ENCODE results near the gene GNB1.

The GNB1 gene

DNA sequence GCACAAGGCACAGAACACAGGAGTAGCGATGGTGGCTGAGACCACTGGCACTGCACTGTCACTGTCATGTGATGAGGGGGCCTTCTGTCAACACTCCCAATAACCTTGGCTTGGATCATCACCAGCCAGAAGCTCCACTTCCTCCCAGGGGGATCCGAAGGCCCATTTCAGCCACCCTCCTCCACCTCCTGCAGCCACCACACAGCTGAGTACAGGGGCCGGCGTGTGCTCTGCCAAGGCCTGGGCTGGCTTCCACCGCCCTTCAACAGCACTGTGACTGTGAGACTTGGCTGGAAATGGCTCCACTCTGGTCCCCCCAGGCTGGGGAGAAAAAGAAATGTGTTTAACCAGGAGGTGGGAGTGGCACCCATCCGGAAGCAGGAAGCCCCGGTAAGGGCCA lies 102.8 kb downstream of the GNB1 start (continued):
- TF ChIP-seq, protein P1, sequence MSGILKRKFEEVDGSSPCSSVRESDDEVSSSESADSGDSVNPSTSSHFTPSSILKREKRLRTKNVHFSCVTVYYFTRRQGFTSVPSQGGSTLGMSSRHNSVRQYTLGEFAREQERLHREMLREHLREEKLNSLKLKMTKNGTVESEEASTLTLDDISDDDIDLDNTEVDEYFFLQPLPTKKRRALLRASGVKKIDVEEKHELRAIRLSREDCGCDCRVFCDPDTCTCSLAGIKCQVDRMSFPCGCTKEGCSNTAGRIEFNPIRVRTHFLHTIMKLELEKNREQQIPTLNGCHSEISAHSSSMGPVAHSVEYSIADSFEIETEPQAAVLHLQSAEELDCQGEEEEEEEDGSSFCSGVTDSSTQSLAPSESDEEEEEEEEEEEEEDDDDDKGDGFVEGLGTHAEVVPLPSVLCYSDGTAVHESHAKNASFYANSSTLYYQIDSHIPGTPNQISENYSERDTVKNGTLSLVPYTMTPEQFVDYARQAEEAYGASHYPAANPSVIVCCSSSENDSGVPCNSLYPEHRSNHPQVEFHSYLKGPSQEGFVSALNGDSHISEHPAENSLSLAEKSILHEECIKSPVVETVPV (CRISPR knock-in tag; IDR thresholded peaks at IDR 0.05), result no peak
- TF ChIP-seq ZFP30 (CRISPR knock-in tag; IDR thresholded peaks at IDR 0.05), result no peak
- TF ChIP-seq PPARA (CRISPR knock-in tag; IDR thresholded peaks at IDR 0.05; ENCODE audit: borderline replicate concordance), result no peak
- TF ChIP-seq SNAI2 (CRISPR knock-in tag; IDR thresholded peaks at IDR 0.05), result no peak
- no peak for TF ChIP-seq TCF4 (CRISPR knock-in tag; IDR thresholded peaks at IDR 0.05; ENCODE audit: borderline replicate concordance)
- no peak for TF ChIP-seq ZC3H10 (CRISPR knock-in tag; IDR thresholded peaks at IDR 0.05)

DNA sequence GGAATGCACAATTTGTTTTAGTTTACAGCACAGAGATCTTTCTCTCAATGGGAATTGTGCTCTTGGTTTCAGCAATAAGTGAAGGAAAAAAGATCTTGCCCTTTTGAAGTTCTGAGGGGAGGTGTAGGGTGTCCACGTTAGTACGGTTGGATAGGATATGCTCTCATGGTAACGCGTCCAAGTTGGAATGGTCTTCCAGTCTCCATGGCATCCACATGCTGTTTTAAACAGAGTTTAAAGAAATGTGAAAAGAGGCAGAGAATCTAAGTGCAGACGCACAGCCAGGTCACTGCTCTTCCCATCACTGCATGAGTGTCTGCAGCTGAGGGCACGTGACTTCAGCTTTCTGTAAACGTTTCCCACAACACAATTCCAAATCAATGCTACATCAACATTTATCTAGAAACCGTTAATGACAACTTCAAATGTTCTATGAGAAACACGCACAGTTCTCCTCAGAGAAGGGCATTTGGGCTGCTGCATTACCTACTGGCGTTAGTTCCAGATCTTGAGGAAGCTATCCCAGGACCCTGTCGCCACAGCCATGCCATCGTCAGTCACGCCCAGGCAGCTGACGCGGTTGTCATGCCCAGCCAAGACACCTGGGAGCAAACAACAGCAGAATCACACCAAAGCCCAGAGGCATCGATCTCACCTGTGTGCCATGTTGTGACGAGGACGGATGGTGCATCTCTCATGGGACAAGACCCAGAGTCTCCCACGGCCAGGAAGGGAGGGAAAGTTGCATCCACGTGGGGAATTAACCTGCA lies 103.9 kb downstream of the GNB1 start:
- ATAC-seq, result no peak
- no peak for TF ChIP-seq SNAI2 (CRISPR knock-in tag; IDR thresholded peaks at IDR 0.05)
- TF ChIP-seq OSR1 (CRISPR knock-in tag; IDR thresholded peaks at IDR 0.05), result no peak
- no peak for TF ChIP-seq ZFP3 (CRISPR knock-in tag; IDR thresholded peaks at IDR 0.05)
- no peak for TF ChIP-seq ARNTL (CRISPR knock-in tag; IDR thresholded peaks at IDR 0.05; ENCODE audit: borderline replicate concordance, low read depth)
- TF ChIP-seq ZNF565 (CRISPR knock-in tag; conservative IDR thresholded peaks at IDR 0.05; ENCODE audit: low read depth), result no peak
- no peak for TF ChIP-seq RARB (CRISPR knock-in tag; IDR thresholded peaks at IDR 0.05)
- TF ChIP-seq ZC3H10 (CRISPR knock-in tag; IDR thresholded peaks at IDR 0.05), result no peak
- TF ChIP-seq, protein P2, sequence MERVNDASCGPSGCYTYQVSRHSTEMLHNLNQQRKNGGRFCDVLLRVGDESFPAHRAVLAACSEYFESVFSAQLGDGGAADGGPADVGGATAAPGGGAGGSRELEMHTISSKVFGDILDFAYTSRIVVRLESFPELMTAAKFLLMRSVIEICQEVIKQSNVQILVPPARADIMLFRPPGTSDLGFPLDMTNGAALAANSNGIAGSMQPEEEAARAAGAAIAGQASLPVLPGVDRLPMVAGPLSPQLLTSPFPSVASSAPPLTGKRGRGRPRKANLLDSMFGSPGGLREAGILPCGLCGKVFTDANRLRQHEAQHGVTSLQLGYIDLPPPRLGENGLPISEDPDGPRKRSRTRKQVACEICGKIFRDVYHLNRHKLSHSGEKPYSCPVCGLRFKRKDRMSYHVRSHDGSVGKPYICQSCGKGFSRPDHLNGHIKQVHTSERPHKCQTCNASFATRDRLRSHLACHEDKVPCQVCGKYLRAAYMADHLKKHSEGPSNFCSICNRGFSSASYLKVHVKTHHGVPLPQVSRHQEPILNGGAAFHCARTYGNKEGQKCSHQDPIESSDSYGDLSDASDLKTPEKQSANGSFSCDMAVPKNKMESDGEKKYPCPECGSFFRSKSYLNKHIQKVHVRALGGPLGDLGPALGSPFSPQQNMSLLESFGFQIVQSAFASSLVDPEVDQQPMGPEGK (CRISPR knock-in tag; IDR thresholded peaks at IDR 0.05; ENCODE audit: borderline replicate concordance), result no peak
- no peak for TF ChIP-seq CSDC2 (CRISPR knock-in tag; IDR thresholded peaks at IDR 0.05)
- TF ChIP-seq ZNF70 (CRISPR knock-in tag; IDR thresholded peaks at IDR 0.05), result no peak
- TF ChIP-seq TCF4 (CRISPR knock-in tag; IDR thresholded peaks at IDR 0.05; ENCODE audit: borderline replicate concordance), result no peak
- no peak for TF ChIP-seq ZFP30 (CRISPR knock-in tag; IDR thresholded peaks at IDR 0.05)
- TF ChIP-seq ISL1 (CRISPR knock-in tag; IDR thresholded peaks at IDR 0.05), result no peak
- no peak for TF ChIP-seq TOX (CRISPR knock-in tag; IDR thresholded peaks at IDR 0.05; ENCODE audit: borderline replicate concordance)
- TF ChIP-seq ZNF8 (CRISPR knock-in tag; IDR thresholded peaks at IDR 0.05), result no peak
- TF ChIP-seq PPARA (CRISPR knock-in tag; IDR thresholded peaks at IDR 0.05; ENCODE audit: borderline replicate concordance), result no peak
- TF ChIP-seq, protein P3, sequence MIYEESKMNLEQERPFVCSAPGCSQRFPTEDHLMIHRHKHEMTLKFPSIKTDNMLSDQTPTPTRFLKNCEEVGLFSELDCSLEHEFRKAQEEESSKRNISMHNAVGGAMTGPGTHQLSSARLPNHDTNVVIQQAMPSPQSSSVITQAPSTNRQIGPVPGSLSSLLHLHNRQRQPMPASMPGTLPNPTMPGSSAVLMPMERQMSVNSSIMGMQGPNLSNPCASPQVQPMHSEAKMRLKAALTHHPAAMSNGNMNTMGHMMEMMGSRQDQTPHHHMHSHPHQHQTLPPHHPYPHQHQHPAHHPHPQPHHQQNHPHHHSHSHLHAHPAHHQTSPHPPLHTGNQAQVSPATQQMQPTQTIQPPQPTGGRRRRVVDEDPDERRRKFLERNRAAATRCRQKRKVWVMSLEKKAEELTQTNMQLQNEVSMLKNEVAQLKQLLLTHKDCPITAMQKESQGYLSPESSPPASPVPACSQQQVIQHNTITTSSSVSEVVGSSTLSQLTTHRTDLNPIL (CRISPR knock-in tag; IDR thresholded peaks at IDR 0.05; ENCODE audit: low read depth), result no peak
- TF ChIP-seq, protein P4, sequence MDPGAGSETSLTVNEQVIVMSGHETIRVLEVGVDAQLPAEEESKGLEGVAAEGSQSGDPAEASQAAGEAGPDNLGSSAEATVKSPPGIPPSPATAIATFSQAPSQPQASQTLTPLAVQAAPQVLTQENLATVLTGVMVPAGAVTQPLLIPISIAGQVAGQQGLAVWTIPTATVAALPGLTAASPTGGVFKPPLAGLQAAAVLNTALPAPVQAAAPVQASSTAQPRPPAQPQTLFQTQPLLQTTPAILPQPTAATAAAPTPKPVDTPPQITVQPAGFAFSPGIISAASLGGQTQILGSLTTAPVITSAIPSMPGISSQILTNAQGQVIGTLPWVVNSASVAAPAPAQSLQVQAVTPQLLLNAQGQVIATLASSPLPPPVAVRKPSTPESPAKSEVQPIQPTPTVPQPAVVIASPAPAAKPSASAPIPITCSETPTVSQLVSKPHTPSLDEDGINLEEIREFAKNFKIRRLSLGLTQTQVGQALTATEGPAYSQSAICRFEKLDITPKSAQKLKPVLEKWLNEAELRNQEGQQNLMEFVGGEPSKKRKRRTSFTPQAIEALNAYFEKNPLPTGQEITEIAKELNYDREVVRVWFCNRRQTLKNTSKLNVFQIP (CRISPR knock-in tag; IDR thresholded peaks at IDR 0.05; ENCODE audit: borderline replicate concordance, low read depth), result no peak
- TF ChIP-seq ESRRG (CRISPR knock-in tag; IDR thresholded peaks at IDR 0.05), result no peak
- TF ChIP-seq BACH2 (CRISPR knock-in tag; IDR thresholded peaks at IDR 0.05; ENCODE audit: borderline replicate concordance), result no peak

DNA sequence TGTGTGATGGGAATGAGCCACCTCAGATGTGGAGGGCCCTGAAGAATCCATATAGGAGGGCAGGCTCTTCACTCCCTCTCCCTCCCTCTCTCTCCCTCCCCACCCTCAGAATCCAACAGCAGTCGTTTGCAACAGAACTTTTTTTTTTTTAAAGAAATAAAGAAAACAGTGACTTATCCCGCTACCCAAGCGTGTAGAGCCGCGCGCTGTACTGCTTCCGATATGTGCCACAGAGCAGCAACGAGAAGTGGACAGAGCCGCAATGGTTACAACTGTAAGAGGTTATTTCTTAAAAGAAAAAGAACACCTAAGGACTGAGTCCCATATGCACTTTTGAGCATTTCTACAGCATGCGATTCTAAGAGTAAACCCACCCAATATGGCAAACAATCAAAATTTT lies 105.2 kb downstream of the GNB1 start:
- TF ChIP-seq ZFP3 (CRISPR knock-in tag; IDR thresholded peaks at IDR 0.05) (no peak), GLIS3 (CRISPR knock-in tag; IDR thresholded peaks at IDR 0.05) (no peak), TOX (CRISPR knock-in tag; IDR thresholded peaks at IDR 0.05; ENCODE audit: borderline replicate concordance) (no peak), ZC3H10 (CRISPR knock-in tag; IDR thresholded peaks at IDR 0.05) (no peak), TCF4 (CRISPR knock-in tag; IDR thresholded peaks at IDR 0.05; ENCODE audit: borderline replicate concordance) (no peak), ZNF565 (CRISPR knock-in tag; conservative IDR thresholded peaks at IDR 0.05; ENCODE audit: low read depth) (no peak), CSDC2 (CRISPR knock-in tag; IDR thresholded peaks at IDR 0.05) (no peak), ISL1 (CRISPR knock-in tag; IDR thresholded peaks at IDR 0.05) (no peak), RARB (CRISPR knock-in tag; IDR thresholded peaks at IDR 0.05) (no peak), PPARA (CRISPR knock-in tag; IDR thresholded peaks at IDR 0.05; ENCODE audit: borderline replicate concordance) (no peak), ARNTL (CRISPR knock-in tag; IDR thresholded peaks at IDR 0.05; ENCODE audit: borderline replicate concordance, low read depth) (no peak)
- TF ChIP-seq, protein P4 (CRISPR knock-in tag; IDR thresholded peaks at IDR 0.05; ENCODE audit: borderline replicate concordance, low read depth), result no peak
- TF ChIP-seq, protein P5, sequence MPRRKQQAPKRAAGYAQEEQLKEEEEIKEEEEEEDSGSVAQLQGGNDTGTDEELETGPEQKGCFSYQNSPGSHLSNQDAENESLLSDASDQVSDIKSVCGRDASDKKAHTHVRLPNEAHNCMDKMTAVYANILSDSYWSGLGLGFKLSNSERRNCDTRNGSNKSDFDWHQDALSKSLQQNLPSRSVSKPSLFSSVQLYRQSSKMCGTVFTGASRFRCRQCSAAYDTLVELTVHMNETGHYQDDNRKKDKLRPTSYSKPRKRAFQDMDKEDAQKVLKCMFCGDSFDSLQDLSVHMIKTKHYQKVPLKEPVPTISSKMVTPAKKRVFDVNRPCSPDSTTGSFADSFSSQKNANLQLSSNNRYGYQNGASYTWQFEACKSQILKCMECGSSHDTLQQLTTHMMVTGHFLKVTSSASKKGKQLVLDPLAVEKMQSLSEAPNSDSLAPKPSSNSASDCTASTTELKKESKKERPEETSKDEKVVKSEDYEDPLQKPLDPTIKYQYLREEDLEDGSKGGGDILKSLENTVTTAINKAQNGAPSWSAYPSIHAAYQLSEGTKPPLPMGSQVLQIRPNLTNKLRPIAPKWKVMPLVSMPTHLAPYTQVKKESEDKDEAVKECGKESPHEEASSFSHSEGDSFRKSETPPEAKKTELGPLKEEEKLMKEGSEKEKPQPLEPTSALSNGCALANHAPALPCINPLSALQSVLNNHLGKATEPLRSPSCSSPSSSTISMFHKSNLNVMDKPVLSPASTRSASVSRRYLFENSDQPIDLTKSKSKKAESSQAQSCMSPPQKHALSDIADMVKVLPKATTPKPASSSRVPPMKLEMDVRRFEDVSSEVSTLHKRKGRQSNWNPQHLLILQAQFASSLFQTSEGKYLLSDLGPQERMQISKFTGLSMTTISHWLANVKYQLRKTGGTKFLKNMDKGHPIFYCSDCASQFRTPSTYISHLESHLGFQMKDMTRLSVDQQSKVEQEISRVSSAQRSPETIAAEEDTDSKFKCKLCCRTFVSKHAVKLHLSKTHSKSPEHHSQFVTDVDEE (CRISPR knock-in tag; IDR thresholded peaks at IDR 0.05), result no peak
- TF ChIP-seq, protein P1 (CRISPR knock-in tag; IDR thresholded peaks at IDR 0.05), result no peak
- no peak for ATAC-seq

Data from SK-N-SH treated with all-trans-retinoic acid at 6 μM for 48 hours (cell line).